GM21723 (cell line): Measurements from ENCODE around the gene SRMS.

ENCODE experiments used
- ATAC-seq: cut with Tn5 transposase; IDR thresholded peaks from one replicate; pipeline ENCODE4 v1.9.1; 2021; ENCODE audit warnings: mild to moderate bottlenecking, moderate library complexity; ENCODE audit not compliant: unreplicated experiment

SRMS gene

GRCh38 chr20:63503524-63503923 lies 44.0 kb downstream of the SRMS start:
- no peak for ATAC-seq

GRCh38 chr20:63502671-63503172 lies 44.8 kb downstream of the SRMS start:
- no peak for ATAC-seq

- ATAC-seq = no peak
These were observed 45.5 kb downstream of the SRMS start for GRCh38 chr20:63501818-63502670.

- no peak for ATAC-seq
These were observed 46.4 kb downstream of the SRMS start for GRCh38 chr20:63500902-63501817.

DNA sequence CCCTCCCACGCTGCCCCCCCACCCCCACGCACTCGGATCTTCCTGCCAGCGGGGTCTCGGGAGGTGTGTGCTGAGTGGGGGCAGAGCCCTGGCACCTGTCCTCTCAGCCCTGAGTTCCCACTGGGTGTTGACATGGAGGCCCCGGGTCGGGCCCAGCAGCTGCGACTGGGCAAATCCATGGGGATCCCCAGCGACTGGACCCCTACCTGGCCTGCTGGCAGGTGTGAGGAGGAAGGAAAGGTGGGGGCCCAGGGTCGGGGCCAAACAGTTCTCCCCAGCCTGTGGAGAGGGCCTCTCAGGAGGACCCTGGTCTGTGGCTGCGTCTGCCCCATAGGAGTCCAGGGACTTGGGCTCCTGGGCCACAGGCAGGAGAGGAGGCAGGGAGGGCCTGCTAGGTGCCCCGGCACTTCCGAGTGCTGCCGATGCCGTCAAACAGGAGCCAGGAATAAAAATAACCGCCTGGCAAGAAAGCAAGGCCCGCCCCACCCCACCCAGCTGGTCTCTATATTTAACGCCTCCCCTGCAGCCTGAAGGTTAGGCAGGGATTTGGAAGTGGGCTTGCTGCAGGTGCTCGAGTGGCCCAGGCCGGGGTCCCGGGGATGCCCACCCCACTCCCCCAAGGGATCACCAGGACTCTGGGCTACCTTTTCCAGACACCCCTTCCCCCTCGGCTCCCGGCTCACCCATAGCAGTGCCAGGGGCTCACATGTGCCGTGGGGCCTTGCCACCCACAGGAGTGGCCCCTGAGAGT lies 47.2 kb downstream of the SRMS start:
- no peak for ATAC-seq

DNA sequence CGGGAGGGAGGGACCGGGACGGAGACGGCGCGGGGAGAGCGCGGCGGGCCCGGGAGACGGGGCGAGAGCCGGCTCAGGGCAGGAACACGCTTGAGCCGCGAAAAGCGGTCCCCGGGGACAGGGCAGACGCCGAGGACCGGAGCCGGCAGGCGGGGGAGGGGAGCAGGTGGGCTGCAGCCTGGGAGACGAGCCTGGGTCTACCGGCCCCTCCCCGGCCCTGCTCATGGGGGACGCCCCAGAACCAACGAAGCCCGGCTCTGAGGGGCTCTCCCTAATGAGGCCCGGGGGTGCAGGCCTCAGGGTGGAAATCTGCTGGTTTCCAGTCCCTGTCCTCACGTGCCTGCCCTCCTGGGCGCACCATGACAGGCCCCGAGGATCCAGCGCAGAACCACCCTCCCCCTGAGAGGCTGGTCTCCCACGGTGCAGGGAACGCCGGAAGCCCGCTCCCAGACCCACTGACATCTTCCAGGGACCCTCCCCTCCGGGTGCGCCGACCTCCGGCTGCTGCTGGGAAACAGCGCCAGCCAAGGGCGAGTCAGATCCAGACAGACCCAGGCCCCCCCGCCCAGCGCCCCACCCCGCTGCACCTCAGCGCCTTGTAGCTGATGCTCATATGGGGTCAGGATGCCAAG lies 48.1 kb downstream of the SRMS start:
- no peak for ATAC-seq

- no peak for ATAC-seq
These were observed 48.6 kb downstream of the SRMS start, which contains the start of gene EEF1A2 for GRCh38 chr20:63498960-63499337. Gene EEF1A2, minus strand, starts transcription at chr20:63499083. Its CDS starts 1,320 bp downstream, at chr20:63497763.

DNA sequence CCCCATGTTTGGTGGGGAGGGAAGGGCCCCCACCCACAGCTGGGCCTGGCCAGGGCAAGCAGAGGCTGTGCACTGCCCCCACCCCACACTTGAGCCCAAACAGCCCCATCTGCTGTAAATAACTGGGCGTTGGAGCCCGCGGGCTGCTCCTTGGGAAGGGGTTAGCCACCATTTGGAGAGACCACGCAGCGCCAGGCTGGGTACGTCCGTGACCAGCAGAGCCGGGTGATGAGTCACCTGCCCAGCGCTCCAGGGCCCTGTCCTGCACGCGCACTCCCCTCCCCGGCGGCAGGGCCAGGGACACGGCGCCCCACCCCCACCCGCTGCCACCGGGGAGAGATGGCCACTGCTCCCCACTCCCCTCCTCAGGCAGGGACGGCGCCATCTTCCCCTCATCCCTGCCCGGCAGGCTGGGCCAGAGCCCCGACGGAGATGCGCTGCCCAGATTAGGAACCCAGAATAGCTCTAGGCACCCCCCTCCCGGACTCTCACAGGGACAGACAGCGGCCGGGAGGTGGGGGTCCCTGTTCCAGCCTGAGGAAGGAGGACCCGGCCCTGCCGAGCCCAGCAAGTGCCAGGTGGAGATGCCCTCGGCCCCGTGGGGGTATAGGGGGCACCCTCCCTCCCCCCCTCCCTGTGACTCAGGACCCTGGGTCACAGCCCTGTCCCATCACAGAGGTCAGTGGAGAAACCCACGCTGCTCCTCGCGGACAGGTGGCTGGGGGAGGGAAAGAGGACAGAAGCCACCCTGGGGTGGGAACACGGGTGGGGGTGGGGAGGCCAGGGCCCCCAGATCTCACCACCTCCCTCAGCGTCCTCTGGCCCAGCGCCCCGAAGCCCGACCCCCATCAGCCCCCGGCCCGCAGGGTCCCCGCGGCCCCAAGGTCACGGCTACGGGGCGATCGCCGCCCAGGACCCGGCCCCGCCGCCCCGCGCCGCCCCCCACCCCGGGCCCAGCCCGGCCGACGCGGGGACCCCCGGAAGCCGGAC lies 49.3 kb downstream of the SRMS start:
- ATAC-seq = no peak

DNA sequence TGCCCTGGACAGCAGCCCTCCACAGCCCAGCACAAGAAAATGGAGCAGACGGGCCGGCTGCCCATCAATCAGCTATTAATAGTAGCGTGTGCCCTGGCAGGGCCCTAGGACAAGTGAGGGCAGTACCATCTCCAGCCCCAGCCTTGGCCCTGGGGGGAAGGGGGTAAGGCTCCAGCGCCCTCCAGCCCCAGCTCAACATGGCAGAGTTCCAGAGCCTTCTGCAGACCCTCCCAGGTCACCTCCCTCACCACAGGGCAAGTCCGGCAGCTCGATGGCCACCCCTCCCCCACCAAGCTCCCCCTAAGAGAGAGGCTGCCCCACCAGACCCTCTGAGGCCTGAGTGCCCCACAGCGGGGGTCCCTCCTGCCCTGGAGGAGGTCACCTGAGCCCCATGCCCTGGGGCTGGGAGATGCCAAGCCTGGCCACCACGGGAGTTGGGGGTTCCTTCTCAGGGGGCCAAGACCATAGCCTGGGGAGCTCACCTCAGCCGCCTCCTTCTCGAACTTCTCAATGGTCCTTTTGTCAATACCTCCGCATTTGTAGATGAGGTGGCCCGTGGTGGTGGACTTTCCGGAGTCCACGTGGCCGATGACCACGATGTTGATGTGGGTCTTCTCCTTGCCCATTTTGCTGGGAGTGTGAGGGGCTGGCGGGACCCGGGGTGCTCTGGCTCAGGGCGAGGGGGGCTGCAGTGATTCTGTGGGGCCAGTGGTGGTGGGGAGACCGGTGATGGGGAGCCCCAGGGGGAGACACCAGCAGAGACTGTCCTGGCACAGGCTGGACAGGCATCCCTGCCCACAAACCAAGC lies 50.2 kb downstream of the SRMS start:
- ATAC-seq = no peak

- no peak for ATAC-seq
These were observed 50.9 kb downstream of the SRMS start for GRCh38 chr20:63496596-63497120.

GRCh38 chr20:63495741-63496595 lies 51.6 kb downstream of the SRMS start:
- no peak for ATAC-seq

DNA sequence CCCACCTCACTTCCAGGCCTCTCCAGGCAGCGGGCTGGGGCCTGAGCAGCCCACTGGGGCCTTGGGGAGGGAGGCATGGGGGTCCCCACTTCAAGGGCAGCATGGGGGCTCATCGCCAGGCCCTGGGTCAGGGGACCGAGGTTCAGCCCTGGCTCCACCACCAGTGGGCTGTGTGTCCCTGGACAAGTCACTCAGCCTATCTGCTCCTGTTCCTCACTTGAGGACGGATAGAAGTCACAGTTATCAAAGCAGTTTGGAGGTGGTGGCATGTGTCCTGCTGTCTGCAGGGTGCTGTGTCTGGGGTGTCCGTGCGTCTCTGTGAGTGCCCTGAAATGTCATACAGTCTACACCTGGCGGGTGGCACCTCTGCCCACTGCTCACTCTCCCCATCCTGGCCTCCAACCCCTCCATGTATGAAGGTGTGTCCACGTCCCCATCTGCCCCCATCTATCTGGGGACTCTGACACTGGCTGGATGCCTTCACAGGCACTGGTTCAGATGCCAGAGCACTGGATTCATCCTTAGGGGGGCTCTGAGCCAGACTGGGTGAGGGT lies 52.3 kb downstream of the SRMS start:
- no peak for ATAC-seq

DNA sequence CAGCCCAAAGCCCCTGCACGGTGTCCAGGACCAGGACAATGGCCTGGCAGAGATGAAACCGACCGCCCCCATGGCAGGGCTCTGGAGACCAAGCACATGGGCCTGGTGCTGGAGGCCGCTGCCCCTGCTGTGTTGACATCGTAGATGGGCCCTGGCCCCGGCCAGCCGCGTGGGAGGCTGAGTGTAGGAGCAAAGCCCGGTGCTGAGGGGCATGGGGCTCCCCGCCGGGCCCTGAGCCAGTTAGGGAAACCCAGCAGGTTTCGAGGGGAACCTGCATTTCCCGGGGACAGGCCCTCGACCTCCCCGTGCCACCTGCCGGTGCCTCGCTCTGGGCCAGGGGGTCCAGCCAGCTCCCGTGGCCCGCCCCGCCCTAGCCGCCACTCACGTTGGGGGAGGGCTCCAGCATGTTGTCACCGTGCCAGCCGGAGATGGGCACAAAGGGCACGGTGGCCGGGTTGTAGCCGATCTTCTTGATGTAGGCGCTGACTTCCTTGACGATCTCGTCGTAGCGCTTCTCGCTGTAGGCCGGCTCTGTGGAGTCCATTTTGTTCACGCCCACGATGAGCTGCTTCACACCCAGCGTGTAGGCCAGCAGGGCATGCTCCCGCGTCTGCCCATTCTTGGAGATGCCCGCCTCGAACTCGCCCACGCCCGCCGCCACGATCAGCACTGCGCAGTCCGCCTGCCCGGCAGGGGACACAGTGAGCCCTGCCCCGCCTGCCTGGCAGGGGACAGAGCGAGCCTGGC lies 53.0 kb downstream of the SRMS start:
- ATAC-seq = no peak

GRCh38 chr20:63494084-63494419 lies 53.5 kb downstream of the SRMS start:
- no peak for ATAC-seq

DNA sequence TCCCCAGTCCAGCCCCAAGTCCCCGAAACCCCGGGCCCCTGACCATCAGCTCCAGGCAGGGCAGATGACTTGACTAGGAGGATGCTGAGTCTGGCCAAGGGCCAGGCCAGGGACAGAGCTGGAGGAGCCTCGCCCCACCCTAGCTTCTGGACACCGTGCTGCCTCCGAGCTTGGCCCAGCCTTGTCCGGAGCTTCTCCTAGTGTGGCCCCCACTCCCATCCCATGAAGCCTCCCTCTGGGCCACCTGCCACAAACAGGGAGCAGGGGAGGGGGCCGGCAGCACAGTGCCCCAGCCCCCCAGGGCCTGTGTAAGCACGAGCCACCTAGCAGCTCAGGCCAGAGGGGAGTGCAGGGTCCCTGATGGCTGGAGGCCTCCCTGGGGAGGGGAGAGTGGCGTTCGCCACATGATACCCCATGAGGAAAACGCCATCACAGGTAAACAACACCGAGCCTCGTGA lies 54.0 kb downstream of the SRMS start:
- ATAC-seq = no peak

DNA sequence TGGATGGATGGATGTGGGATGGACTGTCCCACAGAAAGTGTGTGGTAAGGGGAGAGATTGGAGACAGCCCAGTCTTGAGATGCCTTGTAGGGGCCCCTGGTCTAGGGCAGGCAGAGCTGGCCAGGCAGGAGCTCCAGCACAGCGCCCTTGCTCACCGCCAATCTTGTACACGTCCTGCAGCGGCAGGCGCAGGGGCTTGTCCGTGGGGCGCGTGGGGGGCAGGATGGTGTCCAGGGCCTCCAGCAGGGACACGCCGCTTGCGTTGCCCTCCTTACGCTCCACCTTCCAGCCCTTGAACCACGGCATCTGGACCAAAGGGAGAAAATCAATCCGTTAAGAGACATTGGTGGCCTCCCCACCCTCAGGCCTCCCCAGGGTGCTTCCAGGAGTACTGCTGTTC lies 54.6 kb downstream of the SRMS start:
- ATAC-seq = no peak
